ENCODE results near the gene ABCD1. TPM values are rescaled to one million over a fixed set of nuclear protein-coding genes. Genes with fewer than 3 reads are reported as not detected.

ABCD1 gene
- total and polyA plus RNA-seq, 5 donors, result 11.0 to 15.9 (median 15.5) TPM

GRCh38 chrX:153719238-153719637, 5.4 kb upstream of the ABCD1 start:
- Histone ChIP-seq H3K4me3 (ENCODE audit: low read length) (no peak overlapping the region), H3K4me1 (ENCODE audit: control insufficient read depth, insufficient read depth, low read length) (peaks cover 2% of the 10 kb centered on the region), H3K27me3 (ENCODE audit: control insufficient read depth, insufficient read depth) (no peaks in the 10 kb centered on the region), H3K9me3 (ENCODE audit: control insufficient read depth, low read length) (no peaks in the 10 kb centered on the region), H3K27ac (ENCODE audit: low read length) (no peak overlapping the region)
- no peak for ATAC-seq
- intact Hi-C loops (cut with DNase I), result no loop called here
- peak in 1 of 3 donors; percentile 9 for DNase-seq
- WGBS, result 87% methylated on average over 2 of the region's 2 CpGs

GRCh38 chrX:153719701-153720100, 5.0 kb upstream of the ABCD1 start:
- peak in 1 of 3 donors; percentile 7 for DNase-seq
- Histone ChIP-seq H3K27ac (ENCODE audit: low read length) (no peak overlapping the region), H3K4me1 (ENCODE audit: control insufficient read depth, insufficient read depth, low read length) (peaks cover 2% of the 10 kb centered on the region), H3K4me3 (ENCODE audit: low read length) (no peak overlapping the region), H3K27me3 (ENCODE audit: control insufficient read depth, insufficient read depth) (no peaks in the 10 kb centered on the region), H3K9me3 (ENCODE audit: control insufficient read depth, low read length) (no peaks in the 10 kb centered on the region)
- ATAC-seq, result no peak
- WGBS, result 88% methylated on average over 2 of the region's 2 CpGs
- intact Hi-C loops (cut with DNase I), result no loop called here

GRCh38 chrX:153722704-153723350, 1.8 kb upstream of the ABCD1 start:
- Histone ChIP-seq H3K4me3 (ENCODE audit: low read length) (peak overlapping the region; percentile 80), H3K27ac (ENCODE audit: low read length) (peak overlapping the region; percentile 62), H3K4me1 (ENCODE audit: control insufficient read depth, insufficient read depth, low read length) (peaks cover 11% of the 10 kb centered on the region), H3K9me3 (ENCODE audit: control insufficient read depth, low read length) (no peaks in the 10 kb centered on the region), H3K27me3 (ENCODE audit: control insufficient read depth, insufficient read depth) (no peaks in the 10 kb centered on the region)
- ATAC-seq (no peak), DNase-seq (peak in 1 of 3 donors; percentile 32)
- 39% methylated on average over 12 of the region's 12 CpGs for WGBS
- intact Hi-C loops (cut with DNase I), result no loop called here

GRCh38 chrX:153723351-153724251, 1.1 kb upstream of the ABCD1 start:
- WGBS, result under 1% methylated on average over 78 of the region's 78 CpGs
- H3K27ac ChIP-seq (ENCODE audit: low read length), result peak overlapping the region; percentile 62
- ATAC-seq, result peak; percentile 1
- H3K4me1 ChIP-seq (ENCODE audit: control insufficient read depth, insufficient read depth, low read length), result peaks cover 13% of the 10 kb centered on the region
- peak in 2 of 3 donors; percentile 75 to 76 for DNase-seq
- peak overlapping the region; percentile 80 for H3K4me3 ChIP-seq (ENCODE audit: low read length)
- H3K27me3 ChIP-seq (ENCODE audit: control insufficient read depth, insufficient read depth), result no peaks in the 10 kb centered on the region
- intact Hi-C loops (cut with DNase I), result no loop called here
- H3K9me3 ChIP-seq (ENCODE audit: control insufficient read depth, low read length), result no peaks in the 10 kb centered on the region

- Histone ChIP-seq H3K9me3 (ENCODE audit: control insufficient read depth, low read length) (no peaks in the 10 kb centered on the region), H3K4me3 (ENCODE audit: low read length) (peak overlapping the region; percentile 80), H3K27ac (ENCODE audit: low read length) (peak overlapping the region; percentile 96), H3K4me1 (ENCODE audit: control insufficient read depth, insufficient read depth, low read length) (peaks cover 13% of the 10 kb centered on the region), H3K27me3 (ENCODE audit: control insufficient read depth, insufficient read depth) (no peaks in the 10 kb centered on the region)
- intact Hi-C loops (cut with DNase I), result no loop called here
- 72% methylated on average over 54 of the region's 55 CpGs for WGBS
- ATAC-seq (no peak), DNase-seq (peak in 2 of 3 donors; percentile 71)
Measured at GRCh38 chrX:153725039-153725831, 579 bp downstream of the ABCD1 start.

- ATAC-seq (no peak), DNase-seq (peak in 2 of 3 donors; percentile 38 to 67)
- Histone ChIP-seq H3K4me1 (ENCODE audit: control insufficient read depth, insufficient read depth, low read length) (peaks cover 13% of the 10 kb centered on the region), H3K4me3 (ENCODE audit: low read length) (no peak overlapping the region), H3K27ac (ENCODE audit: low read length) (peak overlapping the region; percentile 92), H3K9me3 (ENCODE audit: control insufficient read depth, low read length) (no peaks in the 10 kb centered on the region), H3K27me3 (ENCODE audit: control insufficient read depth, insufficient read depth) (no peaks in the 10 kb centered on the region)
- 56% methylated on average over 35 of the region's 35 CpGs for WGBS
- intact Hi-C loops (cut with DNase I), result no loop called here
Measured at GRCh38 chrX:153725832-153726285, 1.2 kb downstream of the ABCD1 start.

- Histone ChIP-seq H3K9me3 (ENCODE audit: control insufficient read depth, low read length) (no peaks in the 10 kb centered on the region), H3K4me1 (ENCODE audit: control insufficient read depth, insufficient read depth, low read length) (peaks cover 13% of the 10 kb centered on the region), H3K27ac (ENCODE audit: low read length) (peak overlapping the region; percentile 92), H3K4me3 (ENCODE audit: low read length) (peak overlapping the region; percentile 0), H3K27me3 (ENCODE audit: control insufficient read depth, insufficient read depth) (no peaks in the 10 kb centered on the region)
- peak; percentile 34 to 47 for ATAC-seq
- intact Hi-C loops (cut with DNase I), result no loop called here
- WGBS, result 14% methylated on average over 35 of the region's 35 CpGs
- peak; percentile 74 to 90 (median 88) for DNase-seq
Measured at GRCh38 chrX:153726286-153727122, 1.8 kb downstream of the ABCD1 start.

- peaks cover 13% of the 10 kb centered on the region for H3K4me1 ChIP-seq (ENCODE audit: control insufficient read depth, insufficient read depth, low read length)
- no peaks in the 10 kb centered on the region for H3K27me3 ChIP-seq (ENCODE audit: control insufficient read depth, insufficient read depth)
- H3K4me3 ChIP-seq (ENCODE audit: low read length), result peak overlapping the region; percentile 0
- H3K9me3 ChIP-seq (ENCODE audit: control insufficient read depth, low read length), result no peaks in the 10 kb centered on the region
- ATAC-seq (peak in 1 of 2 donors; percentile 2), DNase-seq (peak; percentile 54 to 86 (median 83))
- 22% methylated on average over 23 of the region's 23 CpGs for WGBS
- intact Hi-C loops (cut with DNase I), result no loop called here
- H3K27ac ChIP-seq (ENCODE audit: low read length), result peak overlapping the region; percentile 92
Measured at GRCh38 chrX:153727123-153727931, 2.7 kb downstream of the ABCD1 start.

GRCh38 chrX:153728095-153728494, 3.4 kb downstream of the ABCD1 start:
- 72% methylated on average over 6 of the region's 6 CpGs for WGBS
- H3K4me1 ChIP-seq (ENCODE audit: control insufficient read depth, insufficient read depth, low read length), result peaks cover 11% of the 10 kb centered on the region
- H3K4me3 ChIP-seq (ENCODE audit: low read length), result no peak overlapping the region
- DNase-seq, result peak in 1 of 3 donors; percentile 36
- no peaks in the 10 kb centered on the region for H3K27me3 ChIP-seq (ENCODE audit: control insufficient read depth, insufficient read depth)
- peak overlapping the region; percentile 92 for H3K27ac ChIP-seq (ENCODE audit: low read length)
- intact Hi-C loops (cut with DNase I), result no loop called here
- no peak for ATAC-seq
- no peaks in the 10 kb centered on the region for H3K9me3 ChIP-seq (ENCODE audit: control insufficient read depth, low read length)

Measured in right cardiac atrium (tissue), 5 donors.